ENCODE measurements around the gene MRPS7. TPM values are rescaled to one million over a fixed set of nuclear protein-coding genes. Genes with fewer than 3 reads are reported as not detected.

The MRPS7 gene
- total RNA-seq, 4 donors from 2014 or later, result 68.5 to 118 (median 82.6) TPM

DNA sequence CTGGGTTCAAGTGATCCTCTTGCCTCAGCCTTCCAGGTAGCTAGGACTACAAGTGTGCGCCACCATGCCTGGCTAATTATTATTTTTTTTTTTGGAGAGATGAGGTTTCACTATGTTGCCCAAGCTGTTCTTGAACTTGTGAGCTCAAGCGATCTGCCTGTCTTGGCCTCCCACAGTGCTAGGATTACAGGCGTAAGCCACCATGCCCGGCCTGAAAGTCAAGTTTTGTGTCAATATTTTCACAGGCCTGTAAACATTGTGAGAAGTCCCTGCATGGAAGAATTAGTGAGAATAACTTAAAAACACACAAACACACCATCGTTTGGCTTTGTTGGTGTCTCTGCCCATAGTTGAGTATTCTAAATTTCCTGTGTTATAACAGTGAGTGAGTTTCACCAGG is 34.0 kb upstream of the MRPS7 start:
- intact Hi-C loops (cut with DNase I; ENCODE audit: low total_unique reads), result no loop called here
- H3K4me1 ChIP-seq, result no peaks in the 10 kb centered on the region
- no peaks in the 10 kb centered on the region for H3K27me3 ChIP-seq
- TF ChIP-seq POLR2A (IDR thresholded peaks at IDR 0.05), result no peak
- TF ChIP-seq, protein P1, sequence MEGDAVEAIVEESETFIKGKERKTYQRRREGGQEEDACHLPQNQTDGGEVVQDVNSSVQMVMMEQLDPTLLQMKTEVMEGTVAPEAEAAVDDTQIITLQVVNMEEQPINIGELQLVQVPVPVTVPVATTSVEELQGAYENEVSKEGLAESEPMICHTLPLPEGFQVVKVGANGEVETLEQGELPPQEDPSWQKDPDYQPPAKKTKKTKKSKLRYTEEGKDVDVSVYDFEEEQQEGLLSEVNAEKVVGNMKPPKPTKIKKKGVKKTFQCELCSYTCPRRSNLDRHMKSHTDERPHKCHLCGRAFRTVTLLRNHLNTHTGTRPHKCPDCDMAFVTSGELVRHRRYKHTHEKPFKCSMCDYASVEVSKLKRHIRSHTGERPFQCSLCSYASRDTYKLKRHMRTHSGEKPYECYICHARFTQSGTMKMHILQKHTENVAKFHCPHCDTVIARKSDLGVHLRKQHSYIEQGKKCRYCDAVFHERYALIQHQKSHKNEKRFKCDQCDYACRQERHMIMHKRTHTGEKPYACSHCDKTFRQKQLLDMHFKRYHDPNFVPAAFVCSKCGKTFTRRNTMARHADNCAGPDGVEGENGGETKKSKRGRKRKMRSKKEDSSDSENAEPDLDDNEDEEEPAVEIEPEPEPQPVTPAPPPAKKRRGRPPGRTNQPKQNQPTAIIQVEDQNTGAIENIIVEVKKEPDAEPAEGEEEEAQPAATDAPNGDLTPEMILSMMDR (IDR thresholded peaks at IDR 0.05 in 4 of 5, conservative IDR thresholded peaks at IDR 0.05 in 1 of 5), result no peak
- H3K4me3 ChIP-seq, result no peak overlapping the region
- in situ Hi-C loops (cut with MboI; ENCODE audit: low sequenced_read_pairs in 4 of 4), result no loop called here
- no peaks in the 10 kb centered on the region for H3K9me3 ChIP-seq
- no peak for DNase-seq
- ATAC-seq, result no peak
- H3K27ac ChIP-seq, result no peak overlapping the region
- peaks cover 0 to 54% of the 10 kb centered on the region in 2 donors for H3K36me3 ChIP-seq

DNA sequence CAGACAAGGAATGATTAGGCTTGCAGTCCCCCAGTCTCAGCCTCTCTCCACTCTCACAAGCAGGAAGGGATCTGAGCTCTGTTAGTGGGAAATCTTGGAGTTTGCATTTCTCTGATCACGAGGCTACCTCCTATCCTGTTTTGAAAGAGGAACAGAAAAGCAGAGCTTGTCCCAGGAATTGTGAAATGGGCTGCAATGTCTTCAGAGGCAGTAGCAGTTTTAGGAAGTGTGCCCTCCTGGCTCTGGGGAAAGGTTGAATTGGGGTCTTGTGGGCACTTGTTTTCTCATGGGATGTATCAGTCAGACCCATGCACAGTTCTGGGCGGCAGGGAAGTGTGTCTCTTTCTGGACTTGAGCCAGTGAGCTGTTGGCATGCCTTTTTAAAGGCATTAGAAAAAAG is 33.4 kb upstream of the MRPS7 start:
- Histone ChIP-seq H3K27ac (peak overlapping the region in 2 of 4 donors; percentile 7 to 47), H3K36me3 (peaks cover 0 to 58% of the 10 kb centered on the region in 2 donors), H3K9me3 (no peaks in the 10 kb centered on the region), H3K4me3 (no peak overlapping the region), H3K27me3 (no peaks in the 10 kb centered on the region), H3K4me1 (no peaks in the 10 kb centered on the region)
- intact Hi-C loops (cut with DNase I; ENCODE audit: low total_unique reads) (no loop called here), in situ Hi-C loops (cut with MboI; ENCODE audit: low sequenced_read_pairs in 4 of 4) (no loop called here)
- no peak for DNase-seq
- ATAC-seq, result peak; percentile 16 to 47
- TF ChIP-seq, protein P1 (IDR thresholded peaks at IDR 0.05 in 4 of 5, conservative IDR thresholded peaks at IDR 0.05 in 1 of 5), result no peak
- TF ChIP-seq POLR2A (IDR thresholded peaks at IDR 0.05), result no peak

DNA sequence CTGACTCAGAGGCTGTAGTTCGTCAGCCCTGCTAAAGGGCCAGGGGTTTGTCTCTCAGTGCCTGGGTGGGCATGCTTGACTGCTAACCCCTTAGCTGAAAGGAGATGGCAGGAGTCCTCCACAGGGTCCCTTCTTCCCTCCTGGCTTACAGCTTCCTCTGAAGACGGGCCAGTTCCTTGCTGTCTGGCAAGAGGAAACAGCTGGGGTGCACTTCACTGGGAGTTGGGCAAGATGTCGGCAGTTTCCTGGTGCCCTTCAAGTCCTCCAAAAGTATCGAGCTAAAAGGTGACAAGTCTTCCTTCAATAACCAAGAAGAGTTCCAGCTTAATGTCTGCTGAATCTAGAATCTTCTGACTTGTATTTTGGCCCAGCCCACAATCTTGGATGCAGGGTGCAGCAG is 32.8 kb upstream of the MRPS7 start:
- intact Hi-C loops (cut with DNase I; ENCODE audit: low total_unique reads) (no loop called here), in situ Hi-C loops (cut with MboI; ENCODE audit: low sequenced_read_pairs in 4 of 4) (no loop called here)
- TF ChIP-seq POLR2A (IDR thresholded peaks at IDR 0.05), result no peak
- TF ChIP-seq, protein P1 (IDR thresholded peaks at IDR 0.05 in 4 of 5, conservative IDR thresholded peaks at IDR 0.05 in 1 of 5), result no peak
- ATAC-seq (no peak), DNase-seq (no peak)
- Histone ChIP-seq H3K27me3 (no peaks in the 10 kb centered on the region), H3K9me3 (no peaks in the 10 kb centered on the region), H3K27ac (peak overlapping the region in 2 of 4 donors; percentile 7 to 47), H3K36me3 (peaks cover 0 to 59% of the 10 kb centered on the region in 2 donors), H3K4me3 (no peak overlapping the region), H3K4me1 (no peaks in the 10 kb centered on the region)

DNA sequence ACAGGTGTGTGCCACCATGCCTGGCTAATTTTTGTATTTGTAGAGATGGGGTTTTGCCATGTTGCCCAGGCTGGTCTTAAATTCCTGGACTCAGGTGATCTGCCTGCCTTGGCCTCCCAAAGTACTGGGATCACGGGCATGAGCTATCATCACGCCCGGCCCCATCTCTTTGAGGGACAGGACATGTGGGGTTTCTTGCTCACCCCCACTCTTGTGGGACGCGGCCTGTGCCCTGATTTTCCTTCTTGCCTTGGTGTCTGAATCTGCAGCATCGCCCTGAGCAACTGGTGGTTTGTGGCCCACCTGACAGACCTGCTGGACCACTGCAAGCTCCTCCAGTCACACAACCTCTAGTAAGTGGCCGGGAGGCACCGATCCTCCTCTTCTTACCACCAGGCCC is 30.6 kb upstream of the MRPS7 start:
- TF ChIP-seq, protein P1 (IDR thresholded peaks at IDR 0.05 in 4 of 5, conservative IDR thresholded peaks at IDR 0.05 in 1 of 5), result no peak
- no peak for TF ChIP-seq POLR2A (IDR thresholded peaks at IDR 0.05)
- H3K36me3 ChIP-seq, result peaks cover 0 to 67% of the 10 kb centered on the region in 2 donors
- no peaks in the 10 kb centered on the region for H3K27me3 ChIP-seq
- no peak overlapping the region for H3K4me3 ChIP-seq
- ATAC-seq (no peak), DNase-seq (no peak)
- no peak overlapping the region for H3K27ac ChIP-seq
- in situ Hi-C loops (cut with MboI; ENCODE audit: low sequenced_read_pairs in 4 of 4), result no loop called here
- intact Hi-C loops (cut with DNase I; ENCODE audit: low total_unique reads), result no loop called here
- H3K4me1 ChIP-seq, result no peaks in the 10 kb centered on the region
- H3K9me3 ChIP-seq, result no peaks in the 10 kb centered on the region
